H1 (cell line): ENCODE measurements around the gene KCNS3. TPM values are rescaled to one million over a fixed set of nuclear protein-coding genes. Genes with fewer than 3 reads are reported as not detected.
A peak's percentile ranks its signal among the peaks of the same experiment; 100 is the strongest.

Experiments
- CTCF ChIA-PET: fragments of 300-600 bp; sonication (Branson Sonifier 250); formaldehyde crosslinking; loops from one replicate; lab custom pipeline; 2021; ENCODE audit not compliant: partially characterized antibody; lab: Charles Lee
- POLR2A ChIA-PET: fragments of 300-600 bp; sonication (Branson Sonifier 250); formaldehyde crosslinking; loops from one replicate; lab custom pipeline; 2021; ENCODE audit warnings: inconsistent platforms; ENCODE audit not compliant: partially characterized antibody; lab: Charles Lee
- DNase-seq, 2 experiments: peaks; one replicate each; pipeline versions ENCODE4 v3.0.0 to v3.0.0-alpha.2; 2010 to 2022; ENCODE audit warnings: low spot score in 2 of 2, low read depth in 1 of 2, mixed read lengths in 1 of 2
- FAIRE-seq: peaks from 2 replicates; lab custom pipeline; 2011; peaks lifted over from hg19 to GRCh38; lab: Jason Lieb, UNC
- H2AFZ ChIP-seq: 2 replicates; pipeline ENCODE4 v1.8.1; 2012; ENCODE audit warnings: low read length, inconsistent platforms
- H2AK5ac ChIP-seq: 2 replicates; pipeline ENCODE4 v1.6.1; 2013; ENCODE audit warnings: low read depth, low read length
- H2BK120ac ChIP-seq: replicated peaks from 2 replicates; pipeline ENCODE3; 2013; ENCODE audit warnings: low read depth, low read length, inconsistent platforms
- H2BK12ac ChIP-seq: 2 replicates; pipeline ENCODE4 v1.6.1; 2013; ENCODE audit warnings: low read depth, low read length
- H2BK15ac ChIP-seq: 2 replicates; pipeline ENCODE4 v1.6.1; 2013; ENCODE audit warnings: low read length
- H2BK20ac ChIP-seq: 2 replicates; pipeline ENCODE4 v1.6.1; 2013; ENCODE audit warnings: low read length
- H2BK5ac ChIP-seq: 2 replicates; pipeline ENCODE4 v1.6.1; 2013; ENCODE audit warnings: low read depth, low read length
- H3K14ac ChIP-seq: 2 replicates; pipeline ENCODE4 v1.6.1; 2013; ENCODE audit warnings: inconsistent platforms; ENCODE audit not compliant: insufficient read length
- H3K18ac ChIP-seq: 2 replicates; pipeline ENCODE4 v1.6.1; 2013; ENCODE audit warnings: low read length; ENCODE audit errors: extremely low read depth
- H3K23ac ChIP-seq: 2 replicates; pipeline ENCODE4 v1.6.1; 2013; ENCODE audit warnings: inconsistent platforms; ENCODE audit not compliant: insufficient read length
- H3K23me2 ChIP-seq: 2 replicates; pipeline ENCODE4 v1.6.1; 2013; ENCODE audit warnings: low read depth, low read length
- H3K27ac ChIP-seq: 2 replicates; pipeline ENCODE4 v1.6.1; 2011; ENCODE audit warnings: low read depth, low read length, inconsistent platforms
- H3K27me3 ChIP-seq, 4 experiments: replicated peaks in 1 of 4; 1 replicate in 1 of 4; 2 replicates in 3 of 4; pipeline versions ENCODE4 v1.6.1 to v1.8.1; 2011 to 2013; ENCODE audit warnings: low read length in 3 of 4, mild to moderate bottlenecking in 3 of 4, inconsistent platforms in 2 of 4, mixed read lengths in 2 of 4, moderate library complexity in 1 of 4; ENCODE audit not compliant: control insufficient read depth in 3 of 4, insufficient read depth in 3 of 4; ENCODE audit errors: extremely low read depth in 1 of 4
- H3K36me3 ChIP-seq, 4 experiments: 2 replicates each; pipeline versions ENCODE4 v1.6.1 to v1.8.1; 2011 to 2013; ENCODE audit warnings: mild to moderate bottlenecking in 4 of 4, low read length in 3 of 4, moderate library complexity in 2 of 4, control low read depth in 1 of 4, inconsistent platforms in 1 of 4; ENCODE audit not compliant: insufficient read depth in 4 of 4, control insufficient read depth in 2 of 4
- H3K4ac ChIP-seq: replicated peaks from 2 replicates; pipeline ENCODE3; 2013; ENCODE audit warnings: low read length, low read depth, mixed read lengths, inconsistent platforms; ENCODE audit not compliant: insufficient read length
- H3K4me1 ChIP-seq, 4 experiments: replicated peaks in 1 of 4; 1 replicate in 1 of 4; 2 replicates in 3 of 4; pipeline versions ENCODE4 v1.6.1 to v1.8.1; 2011 to 2013; ENCODE audit warnings: low read length in 3 of 4, inconsistent platforms in 2 of 4, mixed read lengths in 1 of 4; ENCODE audit not compliant: insufficient read depth in 4 of 4, control insufficient read depth in 3 of 4
- H3K4me2 ChIP-seq, 2 experiments: 2 replicates each; pipeline versions ENCODE4 v1.6.1 to v1.8.1; 2011 to 2013; ENCODE audit warnings: low read depth in 2 of 2, low read length in 2 of 2, control low read depth in 1 of 2, inconsistent platforms in 1 of 2, mild to moderate bottlenecking in 1 of 2; ENCODE audit not compliant: insufficient read depth in 1 of 2
- H3K4me3 ChIP-seq, 4 experiments: fragments of 200-600, 300-600 bp in 1 of 4; sonication (generic), shearing (Covaris generic), sonication (Bioruptor Twin) in 1 of 4; 2 replicates each; pipeline versions ENCODE4 v1.5.1 to v1.8.1; 2011 to 2016; ENCODE audit warnings: low read length in 4 of 4, low read depth in 3 of 4, control low read depth in 2 of 4, inconsistent platforms in 2 of 4, mild to moderate bottlenecking in 2 of 4, mixed read lengths in 1 of 4, moderate library complexity in 1 of 4; ENCODE audit not compliant: insufficient read depth in 2 of 4; ENCODE audit errors: extremely low read depth in 1 of 4
- H3K56ac ChIP-seq: replicated peaks from 2 replicates; pipeline ENCODE3; 2013; ENCODE audit warnings: low read depth, mild to moderate bottlenecking, mixed read lengths, low read length, inconsistent platforms; ENCODE audit not compliant: insufficient read length
- H3K79me1 ChIP-seq: 2 replicates; pipeline ENCODE4 v1.6.1; 2013; ENCODE audit warnings: low read depth, low read length, control low read depth
- H3K79me2 ChIP-seq, 2 experiments: 2 replicates each; pipeline versions ENCODE4 v1.6.1 to v1.8.1; 2012 to 2013; ENCODE audit warnings: low read length in 2 of 2, mild to moderate bottlenecking in 2 of 2, inconsistent platforms in 1 of 2; ENCODE audit not compliant: insufficient read depth in 2 of 2, control insufficient read depth in 1 of 2
- H3K9ac ChIP-seq, 4 experiments: replicated peaks in 1 of 4; 1 replicate in 1 of 4; 2 replicates in 3 of 4; pipeline versions ENCODE4 v1.6.1 to v1.8.1; 2011 to 2013; ENCODE audit warnings: low read depth in 3 of 4, low read length in 3 of 4, control low read depth in 2 of 4, mild to moderate bottlenecking in 2 of 4, moderate library complexity in 2 of 4, inconsistent platforms in 1 of 4; ENCODE audit errors: extremely low read depth in 1 of 4
- H3K9me3 ChIP-seq, 2 experiments: 2 replicates each; pipeline versions ENCODE4 v1.6.1 to v1.8.1; 2012 to 2013; ENCODE audit warnings: mild to moderate bottlenecking in 2 of 2, moderate library complexity in 2 of 2, control low read depth in 1 of 2, inconsistent platforms in 1 of 2, low read depth in 1 of 2, low read length in 1 of 2, mixed read lengths in 1 of 2; ENCODE audit not compliant: insufficient read depth in 2 of 2
- H4K20me1 ChIP-seq, 2 experiments: replicated peaks in 1 of 2; 2 replicates each; pipeline versions ENCODE3 to v1.8.1; 2011 to 2013; ENCODE audit warnings: inconsistent platforms in 2 of 2, low read length in 2 of 2, mild to moderate bottlenecking in 1 of 2; ENCODE audit not compliant: insufficient read depth in 2 of 2, control insufficient read depth in 1 of 2
- H4K5ac ChIP-seq: 2 replicates; pipeline ENCODE4 v1.6.1; 2013; ENCODE audit warnings: low read length, low read depth, mixed read lengths, inconsistent platforms; ENCODE audit not compliant: insufficient read length
- H4K8ac ChIP-seq: 2 replicates; pipeline ENCODE4 v1.8.0; 2013; ENCODE audit warnings: mild to moderate bottlenecking, moderate library complexity, low read length, inconsistent platforms; ENCODE audit not compliant: insufficient read depth; ENCODE audit errors: extremely low read depth
- H4K91ac ChIP-seq: replicated peaks from 2 replicates; pipeline ENCODE3; 2013; ENCODE audit warnings: low read length, mixed read lengths, inconsistent platforms; ENCODE audit not compliant: insufficient read length
- ASH2L ChIP-seq: fragments of 200-600, 300-600 bp; sonication (generic); IDR thresholded peaks from one replicate; pipeline ENCODE4 v1.7.1; 2017; ENCODE audit warnings: low read length
- BACH1 ChIP-seq: IDR thresholded peaks from 2 replicates; pipeline ENCODE4 v1.6.1; 2012; ENCODE audit warnings: low read length, improper control_type of control experiment
- CEBPB ChIP-seq: IDR thresholded peaks from 2 replicates; pipeline ENCODE4 v1.6.1; 2012; ENCODE audit warnings: low read depth, low read length
- CHD2 ChIP-seq: IDR thresholded peaks from 2 replicates; pipeline ENCODE4 v1.6.1; 2012; ENCODE audit warnings: low read length, improper control_type of control experiment
- CTBP2 ChIP-seq: IDR thresholded peaks from 2 replicates; pipeline ENCODE4 v1.7.0; 2011; ENCODE audit warnings: borderline replicate concordance, mild to moderate bottlenecking, moderate library complexity, mixed read lengths, low read length; ENCODE audit not compliant: insufficient read depth, insufficient read length
- EP300 ChIP-seq, 2 experiments: IDR thresholded peaks; 1 replicate in 1 of 2; 2 replicates in 1 of 2; pipeline ENCODE4 v1.6.1; 2011 to 2012; ENCODE audit warnings: low read depth in 2 of 2, low read length in 2 of 2, mild to moderate bottlenecking in 2 of 2, borderline replicate concordance in 1 of 2, inconsistent platforms in 1 of 2, moderate library complexity in 1 of 2
- KDM4A ChIP-seq: IDR thresholded peaks from one replicate; pipeline ENCODE4 v1.7.1; 2012; ENCODE audit warnings: low read depth, mild to moderate bottlenecking, moderate library complexity, low read length, inconsistent platforms; ENCODE audit not compliant: severe bottlenecking
- MAFK ChIP-seq: IDR thresholded peaks from 2 replicates; pipeline ENCODE4 v1.6.1; 2012; ENCODE audit warnings: low read depth, mild to moderate bottlenecking, improper control_type of control experiment, low read length
- SIX5 ChIP-seq: IDR thresholded peaks from 2 replicates; pipeline ENCODE4 v1.6.1; 2011; ENCODE audit warnings: mild to moderate bottlenecking, low read depth, low read length
- TBP ChIP-seq: IDR thresholded peaks from 2 replicates; pipeline ENCODE4 v1.6.1; 2011; ENCODE audit warnings: low read depth, low read length, improper control_type of control experiment
- WGBS, 2 experiments: shearing (Covaris generic) in 1 of 2; methylation state at CpG; one replicate each; pipeline versions ENCODE4 v1.1.6 to v1.1.7; 2013 to 2015; ENCODE audit warnings: low lambda C conversion rate in 2 of 2, mixed read lengths in 2 of 2, inconsistent platforms in 1 of 2, low coverage in 1 of 2, missing lambda C conversion rate in 1 of 2; ENCODE audit not compliant: insufficient replicate concordance in 2 of 2, insufficient coverage in 1 of 2, insufficient read length in 1 of 2; ENCODE audit errors: extremely low coverage in 1 of 2, missing lambda C conversion rate in 1 of 2; 5-methylcytosine and 5-hydroxymethylcytosine counted together
- polyA plus RNA-seq, 7 experiments: library from polyadenylated mRNA; depleted of rRNA in 3 of 7; stranded (reverse) in 5 of 7; unstranded in 2 of 7; fragments of >200 nt in 5 of 7; fragments of 200-250 nt in 2 of 7; gene quantifications; 1 replicate in 5 of 7; 2 replicates in 1 of 7; 4 replicates in 1 of 7; pipeline versions ENCODE4 v1.2.1 to v1.2.3, GENCODE V29; 2011 to 2013; ENCODE audit warnings: missing spikeins in 2 of 7, mixed read lengths in 2 of 7
- total RNA-seq: library from RNA; stranded (reverse); fragmentation: NEBNext Ultra II Directional; extraction: Animal tissue kit (Norgen Biotek cat#: 25700); gene quantifications from 2 replicates; pipeline ENCODE4 v1.2.1, GENCODE V29; 2021
- TF ChIP-seq, protein P1 (sequence below): IDR thresholded peaks from 2 replicates; pipeline ENCODE4 v1.6.1; 2012; ENCODE audit warnings: inconsistent platforms

Gene KCNS3
- total and polyA plus RNA-seq, 2 of the 8 experiments (the other 6 are each of a cell fraction or from before 2014, with no cell fraction given) = 22.7 to 23.0 TPM

DNA sequence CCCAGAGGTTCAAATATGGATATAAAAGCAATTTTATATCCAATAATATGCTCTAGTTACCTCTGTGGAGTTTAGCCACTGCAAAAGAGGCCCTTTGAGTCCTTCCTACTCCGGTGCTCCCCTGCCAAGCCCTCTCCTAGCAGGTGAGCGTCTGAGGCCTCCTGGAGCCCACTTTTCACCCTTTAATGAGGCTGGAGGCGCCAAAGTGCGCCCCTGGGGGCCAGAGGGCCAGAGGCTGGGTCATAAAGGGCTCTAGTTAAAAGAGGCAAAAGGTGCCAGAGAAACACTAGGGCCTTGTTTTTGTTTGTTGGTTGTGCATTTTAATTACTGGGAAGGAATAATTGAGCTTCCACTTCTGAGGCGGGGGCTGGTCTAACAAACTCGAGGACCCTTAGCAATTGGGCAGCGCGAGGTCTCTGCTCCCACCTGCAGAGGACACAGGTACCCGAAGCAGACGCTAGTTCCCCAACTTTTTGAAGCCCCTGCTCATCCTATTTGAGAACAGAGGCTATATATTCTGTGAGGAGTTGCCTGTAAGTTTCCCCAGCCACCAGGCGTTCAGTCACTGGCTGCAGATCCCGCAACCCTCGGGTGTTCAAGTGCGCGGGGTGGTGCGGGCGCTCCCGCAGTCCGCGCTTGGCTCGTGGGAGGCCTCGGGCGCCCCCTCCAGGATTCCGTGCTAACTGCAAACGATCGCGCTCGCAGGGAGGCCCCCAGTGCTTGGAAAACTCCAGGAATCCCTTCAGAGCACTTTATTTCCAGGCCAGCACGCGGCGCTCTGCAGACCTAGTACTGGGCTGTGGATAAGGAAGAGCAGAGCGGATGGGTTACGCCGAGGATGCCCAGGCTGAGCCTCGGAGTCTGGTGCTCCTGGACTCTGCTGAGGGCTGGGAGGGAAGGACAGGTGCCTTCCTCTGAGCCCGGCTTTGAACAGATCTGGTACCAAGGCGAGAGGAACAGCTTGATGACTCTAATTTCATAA is 48.1 kb upstream of the KCNS3 start:
- H3K79me2 ChIP-seq = no peaks in the 10 kb centered on the region
- H4K8ac ChIP-seq = no peak overlapping the region
- H2BK20ac ChIP-seq = no peak overlapping the region
- H2AK5ac ChIP-seq = no peak overlapping the region
- no peak overlapping the region for H3K9ac ChIP-seq
- H3K4me1 ChIP-seq = no peaks in the 10 kb centered on the region; a peak in 1 of 7 replicates
- ChIA-PET CTCF (interaction anchor here (0.6 to 3.8 kb wide), 37 partner anchors 8 to 681 kb away, joined by 3 to 32 read pairs (median 3); partner anchors contain the start of genes GEN1, MSGN1 and SMC6), POLR2A (no interaction called here)
- H2AFZ ChIP-seq = peak overlapping the region; percentile 82; the same call in 1 of the 2 replicates
- peak; percentile 85 to 99 for DNase-seq
- no peaks in the 10 kb centered on the region for H3K79me1 ChIP-seq
- 15% methylated on average over 37 of the region's 37 CpGs; no CpG with 5 or more reads in 1 of the 2 experiments for WGBS, 2 experiments
- H2BK12ac ChIP-seq = no peak overlapping the region
- FAIRE-seq = peak; percentile 86
- no peak overlapping the region for H2BK5ac ChIP-seq
- no peak overlapping the region for H2BK120ac ChIP-seq
- peak overlapping the region in 2 of 4 experiments; percentile 23 to 48; a peak in 3 of 8 replicates for H3K4me3 ChIP-seq
- H2BK15ac ChIP-seq = no peak overlapping the region
- no peaks in the 10 kb centered on the region for H3K36me3 ChIP-seq
- no peak overlapping the region for H3K27ac ChIP-seq
- H4K20me1 ChIP-seq = no peaks in the 10 kb centered on the region
- no peak overlapping the region for H4K91ac ChIP-seq
- peak overlapping the region; percentile 1 to 67; a peak in 3 of 4 replicates for H3K4me2 ChIP-seq
- H3K56ac ChIP-seq = no peak overlapping the region
- H3K23ac ChIP-seq = no peak overlapping the region
- peaks cover 2 to 23% (median 17%) of the 10 kb centered on the region in 4 experiments for H3K27me3 ChIP-seq
- no peaks in the 10 kb centered on the region for H3K23me2 ChIP-seq
- H3K4ac ChIP-seq = no peak overlapping the region
- no peaks in the 10 kb centered on the region for H3K9me3 ChIP-seq
- H3K14ac ChIP-seq = no peak overlapping the region
- no peak overlapping the region for H3K18ac ChIP-seq
- no peak overlapping the region for H4K5ac ChIP-seq
- TF ChIP-seq CTBP2 (peak; percentile 67), MAFK (no peak), ASH2L (peak; percentile 57), SIX5 (no peak), CHD2 (peak; percentile 40; the same call in 1 of the 2 replicates), EP300 (IDR thresholded peaks at IDR 0.05; ENCODE audit: borderline replicate concordance in 1 of 2, low read depth in 2 of 2, low read length in 2 of 2) (peak in 1 of 2 experiments; percentile 27; a peak in 1 of 3 replicates), TBP (peak; percentile 53), KDM4A (peak; percentile 67), BACH1 (peak; percentile 87), CEBPB (no peak)
- TF ChIP-seq, protein P1, sequence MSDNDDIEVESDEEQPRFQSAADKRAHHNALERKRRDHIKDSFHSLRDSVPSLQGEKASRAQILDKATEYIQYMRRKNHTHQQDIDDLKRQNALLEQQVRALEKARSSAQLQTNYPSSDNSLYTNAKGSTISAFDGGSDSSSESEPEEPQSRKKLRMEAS = peak; percentile 82
